ENCODE results near the gene ARGLU1. TPM values are rescaled to one million over a fixed set of nuclear protein-coding genes. Genes with fewer than 3 reads are reported as not detected.

Gene ARGLU1
- total and polyA plus RNA-seq, 2 experiments from 2014 or later = 108 to 166 TPM

- Mint-ChIP-seq H3K27ac (no peak overlapping the region), H3K27me3 (ENCODE audit: insufficient read depth, low read depth, poor library complexity) (no peaks in the 10 kb centered on the region), H3K4me1 (no peaks in the 10 kb centered on the region), H3K4me3 (no peak overlapping the region), H3K9me3 (no peaks in the 10 kb centered on the region), H3K36me3 (ENCODE audit: low read depth) (no peaks in the 10 kb centered on the region)
- Histone ChIP-seq H3K27ac (ENCODE audit: low read depth) (no peak overlapping the region), H3K4me3 (no peak overlapping the region), H3K4me1 (ENCODE audit: insufficient read depth) (no peaks in the 10 kb centered on the region), H3K36me3 (ENCODE audit: insufficient read depth) (no peaks in the 10 kb centered on the region), H4K20me1 (replicated peaks; ENCODE audit: insufficient read depth) (no peaks in the 10 kb centered on the region), H3F3A (replicated peaks; ENCODE audit: low read depth) (no peaks in the 10 kb centered on the region), H3K79me2 (replicated peaks; ENCODE audit: insufficient read depth) (no peaks in the 10 kb centered on the region), H3K4me2 (no peak overlapping the region), H3K27me3 (ENCODE audit: insufficient read depth) (no peaks in the 10 kb centered on the region), H2AFZ (no peak overlapping the region), H3K9me2 (ENCODE audit: insufficient read depth) (0 out of 2 replicates have a peak, but pooled peaks cover 4% of the 10 kb centered on the region)
- ATAC-seq (no peak), DNase-seq (ENCODE audit: low spot score) (no peak)
- TF ChIP-seq STAT1 (IDR thresholded peaks at IDR 0.05; ENCODE audit: unreplicated experiment) = no peak
- no peak for TF ChIP-seq ZNF114 (CRISPR knock-in tag; IDR thresholded peaks at IDR 0.05)
Observed at GRCh38 chr13:106610486-106610885, 42.5 kb upstream of the ARGLU1 start.

GRCh38 chr13:106609116-106609515 is 41.2 kb upstream of the ARGLU1 start:
- H3K9me3 Mint-ChIP-seq = no peaks in the 10 kb centered on the region
- no peak overlapping the region for H3K27ac ChIP-seq (ENCODE audit: low read depth)
- no peak for ATAC-seq

More at GRCh38 chr13:106609116-106609515, 41.2 kb upstream of the ARGLU1 start:
- no peaks in the 10 kb centered on the region for H3K36me3 Mint-ChIP-seq (ENCODE audit: low read depth)
- peaks cover 9% of the 10 kb centered on the region; the same call in 1 of the 2 replicates for H3K9me2 ChIP-seq (ENCODE audit: insufficient read depth)
- no peaks in the 10 kb centered on the region for H3K27me3 Mint-ChIP-seq (ENCODE audit: insufficient read depth, low read depth, poor library complexity)
- H3K4me3 Mint-ChIP-seq = no peak overlapping the region
- no peaks in the 10 kb centered on the region for H4K20me1 ChIP-seq (replicated peaks; ENCODE audit: insufficient read depth)
- H3K79me2 ChIP-seq (replicated peaks; ENCODE audit: insufficient read depth) = no peaks in the 10 kb centered on the region
- H2AFZ ChIP-seq = no peak overlapping the region
- no peaks in the 10 kb centered on the region for H3K27me3 ChIP-seq (ENCODE audit: insufficient read depth)
- H3K4me2 ChIP-seq = no peak overlapping the region
- TF ChIP-seq ZNF114 (CRISPR knock-in tag; IDR thresholded peaks at IDR 0.05) (no peak), CTCF (conservative IDR thresholded peaks at IDR 0.05; ENCODE audit: low read depth in 2 of 2) (no peak), NANOG (IDR thresholded peaks at IDR 0.05; ENCODE audit: borderline replicate concordance) (no peak), REST (IDR thresholded peaks at IDR 0.05; ENCODE audit: unreplicated experiment) (no peak), ZNF462 (CRISPR knock-in tag; IDR thresholded peaks at IDR 0.05) (no peak), EZH2phosphoT487 (IDR thresholded peaks at IDR 0.05; ENCODE audit: unreplicated experiment) (no peak), POLR2AphosphoS5 (IDR thresholded peaks at IDR 0.05; ENCODE audit: low read depth) (no peak), JUNB (IDR thresholded peaks at IDR 0.05; ENCODE audit: unreplicated experiment) (no peak), STAT1 (IDR thresholded peaks at IDR 0.05; ENCODE audit: unreplicated experiment) (no peak), ZNF331 (CRISPR knock-in tag; IDR thresholded peaks at IDR 0.05; ENCODE audit: low read depth) (no peak)
- H3K4me1 ChIP-seq (ENCODE audit: insufficient read depth) = no peaks in the 10 kb centered on the region
- no peak overlapping the region for H3K27ac Mint-ChIP-seq
- H3F3A ChIP-seq (replicated peaks; ENCODE audit: low read depth) = no peaks in the 10 kb centered on the region
- no peaks in the 10 kb centered on the region for H3K36me3 ChIP-seq (ENCODE audit: insufficient read depth)
- H3K4me1 Mint-ChIP-seq = no peaks in the 10 kb centered on the region
- DNase-seq (ENCODE audit: low spot score) = no peak
- H3K4me3 ChIP-seq = no peak overlapping the region

Data from GM23338 (cell line).